HG02588 (cell line): ENCODE results near the gene PDE11A.
"Not testable (repeated sequence)": the region's sequence is repeated elsewhere in the genome, so short reads cannot be mapped to it uniquely, and the experiment has no call there.

Experiments used
- ATAC-seq: cut with Tn5 transposase; IDR thresholded peaks from one replicate; pipeline ENCODE4 v1.9.1; 2021; ENCODE audit warnings: mild to moderate bottlenecking, moderate library complexity; ENCODE audit not compliant: unreplicated experiment

Gene PDE11A

GRCh38 chr2:178072383-178073301 is at the start of gene PDE11A:
Gene PDE11A, minus strand, starts transcription at chr2:178072777. Its CDS starts 340 bp downstream, at chr2:178072437.
- no peak for ATAC-seq

- ATAC-seq, result no peak
Observed at GRCh38 chr2:178119179-178119922, 46.8 kb upstream of the PDE11A start.

GRCh38 chr2:178117725-178118124 is 45.1 kb upstream of the PDE11A start:
- ATAC-seq, result no peak

- ATAC-seq, result no peak
Observed at GRCh38 chr2:178115271-178115670, 42.7 kb upstream of the PDE11A start.

- ATAC-seq, result peak; percentile 46
Observed at GRCh38 chr2:178114462-178114861, 41.9 kb upstream of the PDE11A start.

GRCh38 chr2:178112202-178113152 is 39.9 kb upstream of the PDE11A start, which contains the start of gene RBM45:
Gene RBM45, plus strand, starts transcription at chr2:178112437. Its CDS starts 110 bp downstream, at chr2:178112547.
- ATAC-seq, result peak; percentile 93

- ATAC-seq, result no peak
Observed at GRCh38 chr2:178111743-178112142, 39.2 kb upstream of the PDE11A start.

- ATAC-seq, result no peak
Observed at GRCh38 chr2:178110681-178111080, 38.1 kb upstream of the PDE11A start.

- ATAC-seq, result no peak
Observed at GRCh38 chr2:178109813-178110212, 37.2 kb upstream of the PDE11A start.

GRCh38 chr2:178108176-178108575 is 35.6 kb upstream of the PDE11A start:
- no peak for ATAC-seq

- ATAC-seq, result no peak
Observed at GRCh38 chr2:178106053-178106452, 33.5 kb upstream of the PDE11A start.

- ATAC-seq, result no peak
Observed at GRCh38 chr2:178105566-178105965, 33.0 kb upstream of the PDE11A start.

GRCh38 chr2:178101321-178102079 is 28.9 kb upstream of the PDE11A start:
- no peak for ATAC-seq

GRCh38 chr2:178093471-178093870 is 20.9 kb upstream of the PDE11A start:
- no peak for ATAC-seq

- ATAC-seq, result no peak
Observed at GRCh38 chr2:178088774-178089270, 16.2 kb upstream of the PDE11A start.

- no peak for ATAC-seq
Observed at GRCh38 chr2:178084273-178084672, 11.7 kb upstream of the PDE11A start.

- no peak for ATAC-seq
Observed at GRCh38 chr2:178082408-178083045, 9.9 kb upstream of the PDE11A start.

- ATAC-seq, result not testable (repeated sequence)
Observed at GRCh38 chr2:178079279-178079678, 6.7 kb upstream of the PDE11A start.

GRCh38 chr2:178076130-178076529 is 3.6 kb upstream of the PDE11A start:
- ATAC-seq, result no peak
